A549 (cell line): ENCODE results near the gene CHAF1B.

Experiments
- CHD2 ChIP-seq: fragments of 150-350 bp; IDR thresholded peaks from 2 replicates; pipeline ENCODE4 v1.6.1; 2014; ENCODE audit warnings: low read length; ENCODE audit not compliant: partially characterized antibody
- HOXB5 ChIP-seq: fragments of 250-450 bp; sonication (Bioruptor Pico); IDR thresholded peaks from 2 replicates; pipeline ENCODE4 v1.5.0; 2020; ENCODE audit warnings: mild to moderate bottlenecking, moderate library complexity
- JUN ChIP-seq, 2 experiments: fragments of >200 bp; sonication (Bioruptor Twin); formaldehyde crosslinking; IDR thresholded peaks; 2 replicates in 1 of 2; 3 replicates in 1 of 2; pipeline ENCODE4 v1.6.1; 2016 to 2017
- KDM1A ChIP-seq: fragments of 200-600 bp; sonication (generic); IDR thresholded peaks from 2 replicates; pipeline ENCODE4 v1.6.1; 2016; ENCODE audit warnings: low read depth, mild to moderate bottlenecking
- NR3C1 ChIP-seq: fragments of >200 bp; sonication (Bioruptor Twin); formaldehyde crosslinking; IDR thresholded peaks from 3 replicates; pipeline ENCODE4 v1.6.1; 2017
- POLR2A ChIP-seq: IDR thresholded peaks from 2 replicates; pipeline ENCODE4 v1.6.1; 2012; ENCODE audit warnings: mild to moderate bottlenecking, low read length
- POLR2AphosphoS2 ChIP-seq: conservative IDR thresholded peaks from 2 replicates; pipeline ENCODE4 v1.6.1; 2012; ENCODE audit warnings: low read length, improper control_type of control experiment, inconsistent platforms
- SMC3 ChIP-seq: fragments of >200 bp; sonication (Bioruptor Twin); formaldehyde crosslinking; IDR thresholded peaks from 3 replicates; pipeline ENCODE4 v1.6.1; 2018; ENCODE audit warnings: inconsistent platforms
- TF ChIP-seq, protein P1 (sequence below): fragments of >200 bp; sonication (Bioruptor Twin); formaldehyde crosslinking; IDR thresholded peaks from 3 replicates; pipeline ENCODE4 v1.5.1; 2016
- TF ChIP-seq, protein P2 (sequence below): fragments of 150-350 bp; IDR thresholded peaks from 2 replicates; pipeline ENCODE4 v1.6.1; 2014; ENCODE audit warnings: low read depth, mild to moderate bottlenecking, low read length

DNA sequence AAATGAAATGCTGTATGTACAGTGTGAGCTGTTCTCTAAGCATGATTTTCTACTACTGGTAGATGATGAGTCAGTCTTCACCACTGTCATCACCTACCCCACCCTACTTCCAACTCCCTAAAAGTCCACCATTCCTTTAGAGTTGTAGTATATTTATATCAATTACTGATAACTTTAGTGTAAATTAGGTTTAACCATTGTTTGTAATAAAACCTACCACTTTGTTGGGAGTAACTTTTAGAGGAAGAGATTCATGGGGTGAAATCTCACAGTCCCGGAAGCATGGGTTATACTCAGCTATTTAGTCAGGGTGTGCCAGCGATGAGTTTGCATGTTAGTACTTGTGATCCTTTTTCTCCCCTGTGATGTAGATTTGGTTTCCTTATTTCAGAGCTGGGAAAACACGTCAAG lies 48.1 kb upstream of the CHAF1B start:
- no peak for TF ChIP-seq NR3C1
- no peak for TF ChIP-seq JUN (IDR thresholded peaks at IDR 0.05)
- no peak for TF ChIP-seq CHD2
- no peak for TF ChIP-seq KDM1A
- TF ChIP-seq POLR2AphosphoS2, result no peak
- TF ChIP-seq SMC3, result no peak
- TF ChIP-seq, protein P1, sequence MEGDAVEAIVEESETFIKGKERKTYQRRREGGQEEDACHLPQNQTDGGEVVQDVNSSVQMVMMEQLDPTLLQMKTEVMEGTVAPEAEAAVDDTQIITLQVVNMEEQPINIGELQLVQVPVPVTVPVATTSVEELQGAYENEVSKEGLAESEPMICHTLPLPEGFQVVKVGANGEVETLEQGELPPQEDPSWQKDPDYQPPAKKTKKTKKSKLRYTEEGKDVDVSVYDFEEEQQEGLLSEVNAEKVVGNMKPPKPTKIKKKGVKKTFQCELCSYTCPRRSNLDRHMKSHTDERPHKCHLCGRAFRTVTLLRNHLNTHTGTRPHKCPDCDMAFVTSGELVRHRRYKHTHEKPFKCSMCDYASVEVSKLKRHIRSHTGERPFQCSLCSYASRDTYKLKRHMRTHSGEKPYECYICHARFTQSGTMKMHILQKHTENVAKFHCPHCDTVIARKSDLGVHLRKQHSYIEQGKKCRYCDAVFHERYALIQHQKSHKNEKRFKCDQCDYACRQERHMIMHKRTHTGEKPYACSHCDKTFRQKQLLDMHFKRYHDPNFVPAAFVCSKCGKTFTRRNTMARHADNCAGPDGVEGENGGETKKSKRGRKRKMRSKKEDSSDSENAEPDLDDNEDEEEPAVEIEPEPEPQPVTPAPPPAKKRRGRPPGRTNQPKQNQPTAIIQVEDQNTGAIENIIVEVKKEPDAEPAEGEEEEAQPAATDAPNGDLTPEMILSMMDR, result no peak
- no peak for TF ChIP-seq POLR2A
- no peak for TF ChIP-seq HOXB5 (CRISPR knock-in tag)
- TF ChIP-seq, protein P2, sequence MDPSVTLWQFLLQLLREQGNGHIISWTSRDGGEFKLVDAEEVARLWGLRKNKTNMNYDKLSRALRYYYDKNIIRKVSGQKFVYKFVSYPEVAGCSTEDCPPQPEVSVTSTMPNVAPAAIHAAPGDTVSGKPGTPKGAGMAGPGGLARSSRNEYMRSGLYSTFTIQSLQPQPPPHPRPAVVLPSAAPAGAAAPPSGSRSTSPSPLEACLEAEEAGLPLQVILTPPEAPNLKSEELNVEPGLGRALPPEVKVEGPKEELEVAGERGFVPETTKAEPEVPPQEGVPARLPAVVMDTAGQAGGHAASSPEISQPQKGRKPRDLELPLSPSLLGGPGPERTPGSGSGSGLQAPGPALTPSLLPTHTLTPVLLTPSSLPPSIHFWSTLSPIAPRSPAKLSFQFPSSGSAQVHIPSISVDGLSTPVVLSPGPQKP, result no peak
